ENCODE measurements around the gene NUDC.

NUDC gene

DNA sequence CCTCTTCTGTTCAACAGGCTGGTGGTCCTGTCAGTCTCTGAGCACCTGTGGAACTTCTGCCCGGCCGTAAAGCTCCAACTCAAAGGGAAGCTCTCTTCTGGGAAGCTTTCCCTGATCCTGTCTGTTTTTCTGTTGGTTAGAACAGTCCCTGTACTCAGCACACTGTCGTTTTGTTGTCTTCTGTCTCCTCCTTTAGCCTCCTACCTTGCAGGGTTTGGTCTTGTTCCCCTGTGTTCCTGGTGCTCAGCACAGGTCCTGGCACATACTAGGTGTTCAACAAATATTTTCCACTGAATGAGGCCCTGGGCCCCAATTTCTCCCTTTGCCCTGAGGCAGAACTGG is 39.1 kb downstream of the NUDC start:
- TF ChIP-seq, protein P1, sequence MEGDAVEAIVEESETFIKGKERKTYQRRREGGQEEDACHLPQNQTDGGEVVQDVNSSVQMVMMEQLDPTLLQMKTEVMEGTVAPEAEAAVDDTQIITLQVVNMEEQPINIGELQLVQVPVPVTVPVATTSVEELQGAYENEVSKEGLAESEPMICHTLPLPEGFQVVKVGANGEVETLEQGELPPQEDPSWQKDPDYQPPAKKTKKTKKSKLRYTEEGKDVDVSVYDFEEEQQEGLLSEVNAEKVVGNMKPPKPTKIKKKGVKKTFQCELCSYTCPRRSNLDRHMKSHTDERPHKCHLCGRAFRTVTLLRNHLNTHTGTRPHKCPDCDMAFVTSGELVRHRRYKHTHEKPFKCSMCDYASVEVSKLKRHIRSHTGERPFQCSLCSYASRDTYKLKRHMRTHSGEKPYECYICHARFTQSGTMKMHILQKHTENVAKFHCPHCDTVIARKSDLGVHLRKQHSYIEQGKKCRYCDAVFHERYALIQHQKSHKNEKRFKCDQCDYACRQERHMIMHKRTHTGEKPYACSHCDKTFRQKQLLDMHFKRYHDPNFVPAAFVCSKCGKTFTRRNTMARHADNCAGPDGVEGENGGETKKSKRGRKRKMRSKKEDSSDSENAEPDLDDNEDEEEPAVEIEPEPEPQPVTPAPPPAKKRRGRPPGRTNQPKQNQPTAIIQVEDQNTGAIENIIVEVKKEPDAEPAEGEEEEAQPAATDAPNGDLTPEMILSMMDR (IDR thresholded peaks at IDR 0.05; ENCODE audit: borderline replicate concordance, insufficient read depth, low read depth, low read length), result no peak
- no peak overlapping the region for H3K4me3 ChIP-seq (ENCODE audit: low read depth, low read length)

DNA sequence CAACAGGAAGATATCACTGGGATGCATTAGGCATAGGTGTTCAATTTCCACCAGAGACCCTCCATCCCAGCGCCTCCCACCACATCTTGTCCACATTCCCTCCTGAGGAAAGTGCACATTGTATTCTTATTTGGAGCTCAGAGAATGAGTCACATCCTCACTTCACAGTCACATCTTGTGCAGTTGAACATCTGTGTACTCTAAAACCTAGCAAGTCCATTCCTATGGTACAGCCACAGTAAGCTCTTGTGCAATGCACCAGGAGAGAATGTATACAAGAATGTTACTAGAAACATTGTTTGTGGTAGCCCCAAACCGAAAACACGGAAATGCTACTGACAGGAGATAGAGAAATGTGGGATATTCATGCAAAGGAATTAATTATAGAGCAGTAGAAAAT is 40.3 kb downstream of the NUDC start:
- TF ChIP-seq, protein P1 (IDR thresholded peaks at IDR 0.05; ENCODE audit: borderline replicate concordance, insufficient read depth, low read depth, low read length), result no peak
- H3K4me3 ChIP-seq (ENCODE audit: low read depth, low read length), result no peak overlapping the region

DNA sequence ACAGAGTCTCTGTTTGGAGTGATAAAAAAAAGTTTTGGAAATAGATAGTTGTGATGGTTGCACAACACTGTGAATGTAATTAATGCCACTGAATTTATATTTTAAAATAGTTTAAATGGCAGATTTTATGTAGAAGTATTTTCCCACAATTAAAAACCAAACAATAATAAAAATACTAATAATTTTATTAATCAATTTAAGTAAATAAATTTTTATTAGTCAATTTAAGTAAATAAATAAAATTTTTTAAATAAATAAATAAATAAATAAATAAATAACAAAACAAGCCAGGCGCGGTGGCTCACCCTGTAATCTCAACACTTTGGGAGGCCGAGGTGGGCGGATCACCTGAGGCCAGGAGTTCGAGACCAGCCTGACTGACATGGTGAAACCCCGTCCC is 43.7 kb downstream of the NUDC start:
- TF ChIP-seq, protein P1 (IDR thresholded peaks at IDR 0.05; ENCODE audit: borderline replicate concordance, insufficient read depth, low read depth, low read length), result no peak
- no peak overlapping the region for H3K4me3 ChIP-seq (ENCODE audit: low read depth, low read length)

DNA sequence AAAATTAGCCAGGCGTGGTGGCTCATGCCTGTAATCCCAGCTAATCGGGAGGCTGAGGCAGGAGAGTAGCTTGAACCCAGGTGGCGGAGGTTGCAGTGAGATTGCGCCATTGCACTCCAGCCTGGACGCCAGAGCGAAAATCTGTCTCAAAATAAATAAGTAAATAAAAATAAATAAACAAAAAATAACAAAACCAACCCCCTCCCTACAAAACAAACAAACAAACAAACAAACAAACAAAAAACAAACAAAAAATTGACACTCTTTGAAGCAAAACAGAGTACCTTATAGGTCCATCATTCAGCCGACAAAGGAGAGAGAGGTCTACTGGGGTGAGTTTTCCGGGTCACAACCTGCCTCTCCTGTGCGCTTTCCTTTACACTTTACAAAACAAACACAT is 44.1 kb downstream of the NUDC start:
- no peak overlapping the region for H3K4me3 ChIP-seq (ENCODE audit: low read depth, low read length)
- TF ChIP-seq, protein P1 (IDR thresholded peaks at IDR 0.05; ENCODE audit: borderline replicate concordance, insufficient read depth, low read depth, low read length), result no peak

DNA sequence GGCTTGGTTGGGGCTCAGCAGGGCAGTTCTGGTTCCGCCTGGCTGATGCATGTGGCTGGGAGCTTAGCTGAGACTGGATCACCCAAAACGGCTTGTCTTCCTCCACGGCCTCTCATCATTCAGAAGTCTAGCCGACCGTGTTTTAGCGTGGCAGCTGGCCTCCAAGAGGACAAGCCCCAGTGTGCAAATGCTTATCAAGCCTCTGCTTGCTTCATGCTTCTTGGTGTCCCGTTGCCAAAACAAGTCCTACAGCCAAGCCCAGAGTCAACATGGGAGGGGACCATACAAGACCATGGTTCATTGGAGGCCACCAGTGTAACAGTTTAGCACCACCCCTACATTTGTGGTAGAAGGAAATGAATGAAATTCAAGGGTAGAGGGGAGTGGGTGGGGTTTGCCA is 49.3 kb downstream of the NUDC start:
- TF ChIP-seq, protein P1 (IDR thresholded peaks at IDR 0.05; ENCODE audit: borderline replicate concordance, insufficient read depth, low read depth, low read length), result no peak
- no peak overlapping the region for H3K4me3 ChIP-seq (ENCODE audit: low read depth, low read length)

DNA sequence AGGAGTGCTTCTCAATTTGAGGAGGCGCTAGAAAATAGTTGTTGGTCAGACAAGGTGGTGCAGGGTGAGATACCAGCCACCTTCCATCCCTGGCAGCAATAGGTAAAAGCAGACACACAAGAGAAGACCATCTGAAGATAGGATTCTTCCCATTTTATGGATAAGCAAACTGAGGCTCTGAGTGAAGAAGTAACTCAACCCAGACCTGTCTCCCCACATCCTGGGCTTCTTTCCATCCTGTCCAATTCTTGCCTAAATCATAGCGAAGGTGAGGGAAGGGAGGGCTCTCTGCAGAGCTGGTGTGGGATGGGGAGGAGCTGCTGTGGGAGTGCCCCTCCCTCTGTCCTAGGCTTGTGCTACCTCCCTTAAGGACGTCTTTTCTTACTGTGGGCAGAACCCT is 50.0 kb downstream of the NUDC start:
- H3K4me3 ChIP-seq (ENCODE audit: low read depth, low read length), result no peak overlapping the region
- TF ChIP-seq, protein P1 (IDR thresholded peaks at IDR 0.05; ENCODE audit: borderline replicate concordance, insufficient read depth, low read depth, low read length), result no peak

DNA sequence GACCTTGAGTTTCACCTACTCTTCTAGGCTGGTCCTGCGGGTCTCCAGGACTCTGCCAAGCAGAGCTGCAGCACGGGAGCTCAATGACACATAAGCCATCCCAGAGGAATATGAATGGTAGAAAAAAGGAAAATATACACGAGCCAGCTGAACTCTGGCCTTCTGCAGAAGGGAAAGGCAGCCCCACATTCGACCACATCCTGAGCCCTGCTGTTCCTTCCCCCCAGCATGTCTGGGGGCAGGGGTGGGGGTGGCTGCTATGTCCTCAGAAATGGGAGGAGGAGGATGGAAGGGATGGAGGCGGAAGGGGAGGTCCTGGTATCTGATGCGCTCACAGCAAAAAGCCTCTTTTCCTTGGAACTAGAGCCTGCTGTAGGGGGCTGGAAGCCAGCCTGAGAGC is 50.8 kb downstream of the NUDC start:
- TF ChIP-seq, protein P1 (IDR thresholded peaks at IDR 0.05; ENCODE audit: borderline replicate concordance, insufficient read depth, low read depth, low read length), result no peak

More for the DNA sequence above, 50.8 kb downstream of the NUDC start:
- no peak overlapping the region for H3K4me3 ChIP-seq (ENCODE audit: low read depth, low read length)

All from GM12875 (cell line).